DOHH2 (cell line): Measurements from ENCODE around the gene ST3GAL4.
"Not testable (repeated sequence)": the region's sequence is repeated elsewhere in the genome, so short reads cannot be mapped to it uniquely, and the experiment has no call there.

Experiments used
- H3F3A ChIP-seq: fragments of 200-600 bp; sonication (generic), shearing (Covaris generic); 2 replicates; pipeline ENCODE4 v1.6.0; 2016; ENCODE audit warnings: antibody characterized with exemption, mild to moderate bottlenecking; ENCODE audit not compliant: control insufficient read depth, insufficient read depth
- H3K27ac ChIP-seq: fragments of 200-600 bp; sonication (generic); 2 replicates; pipeline ENCODE4 v1.5.1; 2014; ENCODE audit warnings: low read depth, mild to moderate bottlenecking, low read length, moderate library complexity
- H3K27me3 ChIP-seq: fragments of 200-600 bp; sonication (generic); 2 replicates; pipeline ENCODE4 v1.6.1; 2014; ENCODE audit warnings: mild to moderate bottlenecking, low read length, mixed read lengths; ENCODE audit not compliant: control insufficient read depth
- H3K36me3 ChIP-seq: fragments of 200-600 bp; sonication (generic); 2 replicates; pipeline ENCODE4 v1.6.1; 2014; ENCODE audit warnings: mild to moderate bottlenecking, low read length, moderate library complexity, mixed read lengths; ENCODE audit not compliant: control insufficient read depth
- H3K4me1 ChIP-seq: fragments of 200-600 bp; sonication (generic); 2 replicates; pipeline ENCODE4 v1.6.1; 2014; ENCODE audit warnings: mild to moderate bottlenecking, low read length, mixed read lengths; ENCODE audit not compliant: control insufficient read depth
- H3K4me2 ChIP-seq: fragments of 200-600 bp; sonication (generic); 2 replicates; pipeline ENCODE4 v1.6.0; 2014; ENCODE audit warnings: mild to moderate bottlenecking, low read length, moderate library complexity
- H3K4me3 ChIP-seq: fragments of 200-600 bp; sonication (generic); 2 replicates; pipeline ENCODE4 v1.5.1; 2014; ENCODE audit warnings: mild to moderate bottlenecking, low read length, mixed read lengths
- H3K79me2 ChIP-seq: fragments of 200-600 bp; sonication (generic); 2 replicates; pipeline ENCODE4 v1.6.1; 2014; ENCODE audit warnings: mild to moderate bottlenecking, low read length, mixed read lengths; ENCODE audit not compliant: control insufficient read depth
- H3K9me2 ChIP-seq: fragments of 200-600 bp; sonication (generic); replicated peaks from 2 replicates; pipeline ENCODE4 v1.6.1; 2014; ENCODE audit warnings: mild to moderate bottlenecking, low read length, mixed read lengths; ENCODE audit not compliant: control insufficient read depth
- H3K9me3 ChIP-seq: fragments of 200-600 bp; sonication (generic); 2 replicates; pipeline ENCODE4 v1.6.1; 2014; ENCODE audit warnings: antibody characterized with exemption, low read length, mixed read lengths; ENCODE audit not compliant: control insufficient read depth, insufficient read depth
- H4K20me1 ChIP-seq: fragments of 200-600 bp; sonication (generic); 2 replicates; pipeline ENCODE4 v1.6.0; 2014; ENCODE audit warnings: low read depth, mild to moderate bottlenecking, antibody characterized with exemption, low read length, moderate library complexity; ENCODE audit not compliant: control insufficient read depth, insufficient read depth
- CTCF ChIP-seq: fragments of 200-600 bp; sonication (generic); IDR thresholded peaks from one replicate; pipeline ENCODE4 v1.5.1; 2014; ENCODE audit warnings: antibody characterized with exemption, mild to moderate bottlenecking, low read depth, low read length; ENCODE audit not compliant: poor library complexity, severe bottlenecking
- EZH2phosphoT487 ChIP-seq: fragments of 200-600 bp; sonication (generic); IDR thresholded peaks from 2 replicates; pipeline ENCODE4 v1.6.1; 2017; ENCODE audit warnings: borderline replicate concordance, mild to moderate bottlenecking, antibody characterized with exemption, low read length, moderate library complexity, mixed read lengths

ST3GAL4 gene

DNA sequence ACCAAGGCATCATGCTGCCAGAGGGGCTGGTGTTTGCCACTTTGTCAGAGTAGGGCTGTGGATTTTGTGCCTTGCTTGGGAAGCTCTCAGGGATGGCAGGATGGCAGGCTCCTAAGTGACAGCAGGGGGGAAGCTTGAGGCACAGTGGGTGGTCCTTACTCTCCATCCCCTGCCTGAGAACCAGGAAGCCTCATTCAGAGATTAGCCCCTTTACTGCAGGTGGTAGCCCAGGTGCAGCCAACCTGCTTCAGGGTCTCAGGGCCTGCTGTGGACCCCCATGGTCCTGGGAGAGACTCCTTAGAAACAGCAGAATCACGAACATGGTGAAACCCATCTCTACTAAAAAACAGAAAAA is 8.9 kb upstream of the ST3GAL4 start:
- no peaks in the 10 kb centered on the region for H3K9me2 ChIP-seq
- H3K79me2 ChIP-seq: peaks cover 11% of the 10 kb centered on the region
- peaks cover 4% of the 10 kb centered on the region; the same call in 1 of the 2 replicates for H3F3A ChIP-seq
- no peak overlapping the region for H3K4me2 ChIP-seq
- no peaks in the 10 kb centered on the region for H3K9me3 ChIP-seq
- TF ChIP-seq CTCF: no peak
- no peaks in the 10 kb centered on the region for H3K27me3 ChIP-seq
- H3K36me3 ChIP-seq: peaks cover 31% of the 10 kb centered on the region
- H4K20me1 ChIP-seq: no peaks in the 10 kb centered on the region
- H3K27ac ChIP-seq: no peak overlapping the region
- H3K4me3 ChIP-seq: no peak overlapping the region
- H3K4me1 ChIP-seq: no peaks in the 10 kb centered on the region

DNA sequence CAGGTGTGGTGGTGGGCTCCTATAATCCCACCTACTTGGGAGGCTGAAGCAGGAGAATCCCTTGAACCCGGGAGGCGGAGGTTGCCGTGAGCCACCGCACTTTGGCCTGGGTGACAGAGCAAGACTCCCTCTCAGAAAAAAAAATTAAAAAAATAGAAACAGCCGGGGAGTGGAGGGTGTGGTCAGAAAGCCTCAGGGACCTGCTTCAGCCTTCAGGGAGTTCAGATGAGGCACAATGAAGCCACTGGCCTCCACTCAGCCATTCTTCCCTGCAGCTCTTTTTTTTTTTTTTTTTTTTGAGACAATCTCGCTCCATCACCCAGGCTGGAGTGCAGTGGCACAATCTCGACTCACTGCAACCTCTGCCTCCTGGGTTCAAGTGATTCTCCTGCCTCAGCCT is 8.5 kb upstream of the ST3GAL4 start:
- not testable (repeated sequence) for H3K4me2 ChIP-seq, H3K9me2 ChIP-seq, H3F3A ChIP-seq, H3K4me3 ChIP-seq, H4K20me1 ChIP-seq, H3K4me1 ChIP-seq, H3K9me3 ChIP-seq, H3K27me3 ChIP-seq, H3K27ac ChIP-seq
- H3K79me2 ChIP-seq: peaks cover 14% of the 10 kb centered on the region
- H3K36me3 ChIP-seq: peaks cover 29% of the 10 kb centered on the region

- H3K4me1 ChIP-seq: peaks cover 10% of the 10 kb centered on the region
- H3F3A ChIP-seq: peaks cover 4% of the 10 kb centered on the region; the same call in 1 of the 2 replicates
- H3K9me2 ChIP-seq: no peaks in the 10 kb centered on the region
- no peaks in the 10 kb centered on the region for H3K9me3 ChIP-seq
- H3K36me3 ChIP-seq: peaks cover 34% of the 10 kb centered on the region
- H3K27me3 ChIP-seq: no peaks in the 10 kb centered on the region
- no peaks in the 10 kb centered on the region for H4K20me1 ChIP-seq
- H3K27ac ChIP-seq: no peak overlapping the region
- no peak overlapping the region for H3K4me2 ChIP-seq
- no peak overlapping the region for H3K4me3 ChIP-seq
- TF ChIP-seq EZH2phosphoT487: no peak
- no peak for TF ChIP-seq CTCF
- peaks cover 25% of the 10 kb centered on the region for H3K79me2 ChIP-seq
These were observed 7.5 kb upstream of the ST3GAL4 start for GRCh38 chr11:126347751-126348668.

DNA sequence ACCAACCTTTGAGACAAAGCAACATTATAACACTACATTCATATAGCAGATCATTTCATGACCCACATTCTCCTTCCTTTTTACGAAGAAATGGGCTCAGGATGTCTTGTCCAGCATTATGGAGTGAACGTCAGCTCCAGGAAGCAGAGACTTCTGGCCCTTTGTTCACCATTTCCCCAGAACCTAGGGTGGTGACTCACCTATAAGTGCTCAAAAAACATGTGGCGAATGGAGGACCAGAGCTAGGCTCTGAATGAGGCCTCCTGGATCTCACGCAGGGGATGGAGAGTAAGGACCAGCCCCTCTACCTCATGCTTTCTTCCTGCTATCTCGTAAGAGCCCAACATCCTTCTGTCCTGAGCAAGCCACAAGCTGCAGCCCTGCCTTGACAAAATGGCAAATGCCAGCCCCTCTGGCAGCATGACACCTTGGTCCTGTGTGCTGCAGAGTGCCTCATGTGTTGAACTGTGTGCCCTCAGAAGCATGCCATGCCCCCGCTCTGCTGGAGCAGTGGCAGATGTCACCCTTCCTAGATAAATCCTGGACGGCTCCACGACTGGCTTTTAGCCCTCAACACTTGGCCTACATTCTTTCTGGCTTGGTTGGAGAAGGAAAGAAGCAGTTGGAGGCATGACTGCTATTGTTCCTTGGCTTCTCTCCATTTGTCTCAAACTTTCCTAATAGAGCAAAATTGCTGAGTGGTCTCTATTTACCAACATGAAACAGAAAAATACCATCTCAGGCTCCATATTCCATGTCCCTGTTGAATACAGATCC is 6.5 kb upstream of the ST3GAL4 start:
- no peak for TF ChIP-seq EZH2phosphoT487
- no peak for TF ChIP-seq CTCF
- Histone ChIP-seq H3F3A (peaks cover 4% of the 10 kb centered on the region; the same call in 1 of the 2 replicates), H4K20me1 (no peaks in the 10 kb centered on the region), H3K79me2 (peaks cover 35% of the 10 kb centered on the region), H3K4me2 (no peak overlapping the region), H3K27me3 (no peaks in the 10 kb centered on the region), H3K36me3 (peaks cover 28% of the 10 kb centered on the region), H3K27ac (no peak overlapping the region), H3K4me3 (no peak overlapping the region), H3K9me2 (no peaks in the 10 kb centered on the region), H3K4me1 (peaks cover 19% of the 10 kb centered on the region), H3K9me3 (no peaks in the 10 kb centered on the region)
